GM21576 (cell line): ENCODE measurements around the gene DAB1.

Source experiments
- ATAC-seq: cut with Tn5 transposase; IDR thresholded peaks from one replicate; pipeline ENCODE4 v1.9.1; 2021; ENCODE audit warnings: mild to moderate bottlenecking, moderate library complexity; ENCODE audit not compliant: unreplicated experiment

Gene DAB1

DNA sequence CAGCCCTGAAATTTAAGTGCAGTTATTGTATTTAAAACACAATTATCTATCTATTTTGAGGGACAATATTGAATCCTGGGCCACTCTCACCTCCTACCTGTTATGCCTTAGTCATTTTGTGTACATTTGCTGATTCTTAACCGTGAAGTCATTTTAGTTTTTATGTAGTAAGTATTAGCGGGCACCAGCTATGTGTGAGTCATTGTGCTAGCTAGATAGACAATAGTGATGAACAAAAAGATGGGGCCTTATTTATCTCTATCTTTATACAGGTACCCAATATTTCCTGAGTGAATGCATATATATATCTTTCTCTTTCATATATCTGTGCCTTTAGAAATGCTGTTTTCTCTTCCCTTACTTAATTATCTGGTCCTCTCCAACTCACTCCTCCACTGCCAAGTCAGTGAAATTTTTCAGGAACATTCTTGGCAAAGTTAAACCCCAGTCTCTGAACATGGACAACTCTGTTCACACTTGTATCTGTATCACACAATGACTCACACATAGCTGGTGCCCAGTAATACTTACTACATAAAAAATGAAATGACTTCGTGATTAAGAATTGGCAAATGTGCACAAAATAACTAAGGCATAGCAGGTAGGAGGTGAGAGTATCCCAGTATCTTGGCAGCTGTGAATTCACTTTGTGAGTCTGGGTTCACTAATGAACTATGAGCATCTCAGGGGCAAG lies 292.0 kb downstream of the DAB1 start:
- ATAC-seq: no peak

DNA sequence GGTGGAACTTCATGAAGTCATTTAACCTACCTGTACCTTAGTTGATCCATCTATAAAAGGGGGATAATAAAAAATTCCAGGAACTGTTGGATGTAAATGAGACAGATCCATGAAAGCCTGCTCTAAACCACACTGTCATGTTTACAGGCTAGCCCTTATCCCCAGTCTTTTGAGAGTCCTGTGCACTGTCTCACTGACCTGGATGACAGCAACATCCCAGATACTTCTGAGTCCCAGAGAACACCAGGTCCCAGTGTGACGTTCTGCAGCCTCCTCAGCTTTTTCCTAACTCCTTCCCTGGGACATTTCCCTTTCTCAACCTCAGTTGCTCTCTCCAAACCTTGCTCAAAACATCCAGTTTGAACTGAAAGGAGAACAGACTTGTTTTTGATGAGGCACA lies 292.6 kb downstream of the DAB1 start:
- no peak for ATAC-seq

DNA sequence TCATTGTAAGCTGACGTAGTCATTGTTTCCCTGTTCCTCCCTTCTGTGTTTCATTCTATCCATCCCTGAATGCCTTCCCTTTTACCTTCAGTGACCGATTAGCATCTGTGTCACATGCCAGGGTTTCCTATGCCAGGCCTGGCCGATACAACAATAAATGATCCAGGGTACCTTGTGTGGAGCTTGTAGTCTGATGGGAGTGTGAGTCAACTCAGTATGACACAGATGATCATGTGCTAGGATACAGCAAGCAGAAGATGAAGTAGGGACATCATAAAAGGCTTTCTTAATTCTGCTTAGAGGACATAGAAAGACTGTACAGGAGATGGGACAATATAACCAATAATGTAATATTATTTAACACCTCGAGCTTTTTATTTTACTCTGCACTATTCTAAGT lies 294.0 kb downstream of the DAB1 start:
- ATAC-seq: no peak

DNA sequence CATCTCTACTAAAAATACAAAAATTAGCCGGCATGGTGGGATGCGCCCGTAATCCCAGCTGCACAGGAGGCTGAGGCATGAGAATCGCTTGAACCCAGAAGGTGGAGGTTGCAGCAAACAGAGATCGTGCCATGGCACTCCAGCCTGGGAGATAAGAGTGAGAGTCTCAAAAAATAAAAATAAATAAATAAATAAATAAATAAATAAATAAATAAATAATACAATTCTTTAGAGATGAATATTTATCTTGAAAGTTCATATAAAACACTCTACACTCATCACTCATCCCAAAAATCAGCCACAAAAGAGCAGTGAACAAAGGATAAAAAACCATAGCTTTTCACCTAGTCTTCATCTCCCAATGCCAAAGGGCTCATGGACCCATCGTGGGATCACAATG lies 295.9 kb downstream of the DAB1 start:
- no peak for ATAC-seq

DNA sequence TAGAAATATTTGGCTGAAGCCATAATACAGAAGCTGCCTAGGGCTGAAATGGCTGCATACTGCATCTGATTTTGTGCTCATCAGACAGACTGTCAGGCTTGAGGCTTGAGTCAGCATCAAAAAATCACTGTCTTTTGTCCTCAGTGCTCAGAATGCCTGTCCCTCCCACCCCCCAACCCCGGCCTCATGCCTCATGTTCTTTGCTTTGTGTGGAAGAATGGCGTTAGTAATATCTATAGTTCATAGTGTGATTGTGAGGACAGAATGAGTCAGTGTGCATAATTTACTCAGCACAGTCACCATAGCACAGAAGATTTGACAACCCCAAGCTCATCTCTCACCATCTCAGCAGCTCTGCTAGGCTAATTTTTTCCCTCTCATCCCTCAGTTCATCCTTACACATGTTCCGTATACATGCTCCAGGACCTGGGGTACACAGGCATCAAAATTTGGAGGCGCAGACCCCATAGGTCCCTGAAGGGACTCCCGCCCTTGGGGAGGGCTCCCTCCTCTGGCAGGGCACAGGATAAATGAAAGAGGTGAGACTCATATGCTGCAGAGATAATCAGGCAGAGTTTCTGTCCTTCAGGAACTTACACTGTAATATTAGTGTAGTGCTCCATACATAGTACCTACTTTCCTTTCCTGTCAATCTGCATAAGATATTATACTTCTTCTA lies 299.0 kb downstream of the DAB1 start:
- ATAC-seq: no peak

DNA sequence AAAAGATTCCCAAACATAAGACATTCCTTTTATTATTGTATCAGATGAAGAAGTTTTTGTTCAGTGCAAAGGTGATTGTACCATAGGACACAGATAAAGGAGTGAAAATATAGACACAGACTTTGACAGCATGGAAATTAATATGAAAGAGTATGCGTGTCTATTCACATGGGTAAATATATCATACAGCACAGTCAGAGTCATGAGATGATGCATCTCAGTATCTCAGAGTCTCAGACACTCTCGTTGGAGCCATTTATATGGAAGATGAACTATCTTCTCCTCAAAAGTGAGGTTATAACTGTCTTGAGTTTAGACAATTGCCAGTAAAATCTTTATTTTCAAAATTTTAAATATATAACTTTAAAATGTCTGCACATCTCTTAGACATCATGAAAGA lies 299.7 kb downstream of the DAB1 start:
- ATAC-seq: no peak

DNA sequence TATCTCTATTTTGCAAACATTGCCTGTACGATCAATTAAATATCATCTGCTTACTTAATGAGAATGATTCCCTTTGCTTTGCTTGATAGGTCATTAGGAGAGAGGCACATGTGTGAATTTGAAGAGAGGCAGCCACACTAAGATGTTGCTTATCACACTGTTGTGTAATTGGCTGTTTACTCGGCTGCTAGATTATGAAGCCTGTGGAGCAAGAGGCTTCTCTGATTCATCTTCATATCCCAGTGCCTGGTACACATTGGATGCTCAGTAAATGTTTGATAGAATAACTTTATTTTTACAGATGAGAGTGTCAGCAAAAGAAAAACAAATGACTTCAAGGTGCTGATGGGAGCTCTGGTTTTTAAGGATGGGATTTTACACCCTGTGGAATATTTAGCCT lies 301.8 kb downstream of the DAB1 start:
- ATAC-seq: no peak

DNA sequence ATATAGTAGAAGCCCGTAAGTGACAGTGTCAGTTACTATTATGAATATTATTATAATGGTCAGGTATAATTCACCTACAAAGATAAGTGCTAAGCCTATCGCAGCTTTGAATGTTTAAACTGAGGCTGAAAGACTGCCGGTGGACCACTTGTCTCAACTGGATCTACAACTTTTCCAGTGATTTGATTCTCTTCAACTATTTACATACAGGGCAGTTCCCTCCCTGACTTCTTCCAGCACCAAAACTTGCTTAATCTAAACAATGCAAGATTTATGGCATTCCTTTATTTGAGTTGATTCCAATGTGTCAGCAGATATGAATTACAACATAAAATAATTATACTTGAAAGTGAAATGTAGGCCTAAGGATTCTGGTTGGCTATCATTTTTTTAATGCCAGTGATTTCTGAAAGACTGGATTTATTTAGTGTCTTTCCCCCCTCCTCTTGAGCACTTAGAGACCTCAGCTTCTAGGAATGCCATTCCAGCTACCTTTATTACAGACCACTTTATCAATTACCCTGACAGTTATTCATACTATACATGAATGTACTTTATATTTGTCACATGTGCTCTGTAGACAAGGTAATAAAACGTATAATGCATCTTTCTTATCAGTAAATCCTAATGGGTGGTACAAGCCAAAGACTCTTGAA lies 304.8 kb downstream of the DAB1 start:
- no peak for ATAC-seq

DNA sequence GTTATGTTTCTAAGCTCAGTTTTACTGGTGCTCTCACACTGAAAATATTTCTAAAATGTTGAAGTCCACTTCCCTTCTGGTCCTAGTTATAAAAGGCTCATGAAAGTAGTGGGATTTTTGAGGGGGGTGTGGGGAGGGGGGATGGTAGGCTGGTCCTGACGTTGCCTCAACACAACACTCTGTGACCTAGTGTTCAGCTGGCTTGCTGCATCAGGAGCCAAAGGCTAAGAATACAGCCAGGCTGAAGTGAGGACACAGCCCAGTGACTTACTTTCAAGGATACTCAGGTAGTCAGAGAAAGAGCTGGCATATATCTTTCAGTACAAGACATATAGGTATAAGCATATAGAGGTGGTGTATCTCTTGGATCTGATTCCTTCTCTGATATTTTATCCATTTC lies 306.1 kb downstream of the DAB1 start:
- no peak for ATAC-seq

DNA sequence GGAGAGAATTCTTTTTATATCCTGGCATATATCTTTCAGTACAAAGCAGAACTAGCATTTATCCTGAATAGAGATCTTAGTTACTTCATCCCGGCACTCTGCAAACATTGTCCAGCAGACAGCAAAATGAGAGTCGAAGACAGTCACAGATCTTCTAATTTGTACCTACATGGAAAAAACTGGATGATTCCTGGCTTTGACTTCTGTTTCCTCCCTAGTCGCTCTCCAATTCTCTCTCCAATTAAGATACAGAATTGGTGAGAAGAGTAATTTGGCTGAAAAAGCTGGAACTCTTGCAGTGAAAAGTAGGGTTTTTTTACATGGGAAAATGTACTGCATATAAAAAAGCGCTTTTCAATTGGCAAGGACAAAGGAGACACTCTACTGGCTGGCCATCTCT lies 307.0 kb downstream of the DAB1 start:
- ATAC-seq: no peak

DNA sequence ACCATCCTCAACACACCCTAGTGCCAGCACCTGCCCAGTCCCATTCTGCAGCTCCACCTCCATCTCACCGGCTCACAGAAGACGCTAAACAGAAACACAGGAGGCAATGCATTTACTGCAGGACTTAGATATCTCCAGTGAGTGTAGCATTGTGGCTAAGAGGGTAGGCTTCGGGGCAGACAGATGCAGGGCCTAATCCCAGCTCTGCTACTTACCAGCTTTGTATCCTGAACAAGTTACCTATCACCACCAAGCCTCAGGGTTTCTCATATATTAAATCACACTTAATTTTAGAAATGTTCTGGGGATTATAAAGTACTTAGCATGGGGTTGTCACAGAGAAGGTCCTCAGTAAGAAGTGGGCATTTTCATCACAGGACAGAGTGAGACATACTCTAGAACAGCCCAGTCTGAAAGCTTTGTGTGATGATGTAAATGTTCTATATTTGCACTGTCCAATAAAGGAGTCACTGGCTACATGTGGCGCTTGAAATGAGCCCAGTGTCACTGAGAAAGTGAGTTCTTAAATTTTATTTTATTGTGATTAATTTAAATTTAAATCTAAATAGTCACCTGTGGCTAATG lies 308.7 kb downstream of the DAB1 start:
- no peak for ATAC-seq

DNA sequence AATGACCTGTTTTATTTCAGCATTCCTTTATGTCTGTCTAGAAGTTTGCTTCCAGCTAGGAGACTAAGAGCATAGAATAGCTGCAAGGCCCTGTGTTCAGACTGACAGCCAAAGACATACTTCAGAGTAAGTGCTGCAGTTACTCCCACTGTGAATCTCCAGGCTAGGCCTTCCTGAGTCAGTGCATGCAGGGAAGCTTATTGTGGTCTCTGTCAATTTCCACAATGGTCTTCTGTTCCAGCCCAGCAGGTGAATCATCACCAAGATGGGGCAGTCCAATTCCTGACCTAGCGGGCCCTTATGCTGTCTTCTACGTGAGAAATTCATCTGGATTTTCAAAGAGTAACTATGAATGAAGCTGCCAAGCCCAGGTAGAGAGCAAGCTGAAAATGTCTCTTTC lies 311.7 kb downstream of the DAB1 start:
- no peak for ATAC-seq

DNA sequence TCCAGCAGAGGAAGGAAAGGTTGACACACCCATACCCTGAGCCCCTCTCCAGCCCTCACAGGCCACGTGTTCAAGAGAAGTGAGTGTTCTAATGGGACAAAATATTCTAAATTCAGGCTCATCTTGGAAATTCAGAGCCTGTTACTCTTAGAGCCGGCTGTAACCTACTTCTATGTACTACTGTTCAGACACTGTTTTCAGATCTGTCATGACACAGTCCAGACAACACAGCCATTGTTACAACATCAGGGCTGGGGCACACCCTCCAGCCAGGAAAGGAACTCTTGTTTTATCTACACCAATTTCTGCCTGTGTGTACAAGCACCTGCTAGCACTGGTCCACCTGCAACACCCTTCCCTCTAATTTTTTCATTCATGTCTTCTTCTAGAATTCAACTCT lies 312.7 kb downstream of the DAB1 start:
- ATAC-seq: no peak

DNA sequence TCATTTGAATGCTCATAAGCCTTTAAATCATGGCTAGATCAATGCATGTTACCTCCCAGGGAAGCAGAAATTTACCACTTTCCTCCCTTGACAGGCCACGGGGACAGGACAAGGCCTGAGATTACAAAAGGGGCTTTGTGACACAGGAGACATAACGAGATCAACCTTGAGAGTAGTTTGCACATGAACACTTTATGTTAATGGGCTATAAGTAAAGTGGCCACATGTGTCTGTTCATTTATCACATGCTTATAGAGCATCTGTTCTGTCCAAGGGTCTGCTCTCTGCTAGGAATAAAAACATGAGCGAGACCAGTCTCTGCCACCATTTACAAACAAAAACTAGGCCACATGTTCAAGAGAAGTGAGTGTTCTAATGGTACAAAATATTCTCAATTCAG lies 314.0 kb downstream of the DAB1 start:
- no peak for ATAC-seq

DNA sequence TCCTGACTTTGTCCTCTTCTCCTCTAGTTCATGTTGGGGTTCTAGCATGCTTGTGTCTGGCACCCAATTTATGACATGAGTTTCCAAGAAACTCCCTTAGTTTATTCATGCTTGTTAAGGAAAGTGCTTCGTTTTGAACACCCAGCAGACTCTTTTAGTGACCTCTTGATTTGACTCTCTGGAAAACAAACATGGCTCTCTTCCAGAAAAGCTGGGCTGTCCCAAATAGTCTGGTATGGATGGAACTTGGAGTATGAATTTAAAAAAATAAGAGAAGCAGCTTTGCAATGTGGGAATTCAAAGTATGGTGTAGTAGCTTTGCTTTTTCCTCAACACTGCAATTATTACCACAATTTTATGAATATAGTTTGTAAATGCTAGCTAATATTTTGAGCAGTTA lies 314.6 kb downstream of the DAB1 start:
- no peak for ATAC-seq

DNA sequence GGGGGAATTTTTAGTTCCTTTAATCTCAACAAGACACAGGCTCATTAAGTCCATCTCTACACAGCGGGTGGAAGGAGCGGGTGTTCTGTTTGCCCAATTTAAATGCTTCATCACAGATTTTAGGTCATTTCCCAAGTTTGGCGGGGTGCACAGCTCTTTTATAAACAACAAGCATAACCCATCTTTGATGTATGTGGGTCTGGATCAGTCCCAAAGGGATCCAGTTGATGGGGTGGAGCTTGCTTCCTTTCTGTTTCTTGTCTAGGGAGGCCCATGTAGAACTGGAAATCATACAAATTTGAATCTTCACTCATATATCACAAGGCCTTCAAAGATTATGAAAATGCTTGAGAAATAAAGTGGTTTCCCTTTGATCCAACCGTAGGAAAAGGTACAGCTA lies 317.6 kb downstream of the DAB1 start:
- no peak for ATAC-seq

DNA sequence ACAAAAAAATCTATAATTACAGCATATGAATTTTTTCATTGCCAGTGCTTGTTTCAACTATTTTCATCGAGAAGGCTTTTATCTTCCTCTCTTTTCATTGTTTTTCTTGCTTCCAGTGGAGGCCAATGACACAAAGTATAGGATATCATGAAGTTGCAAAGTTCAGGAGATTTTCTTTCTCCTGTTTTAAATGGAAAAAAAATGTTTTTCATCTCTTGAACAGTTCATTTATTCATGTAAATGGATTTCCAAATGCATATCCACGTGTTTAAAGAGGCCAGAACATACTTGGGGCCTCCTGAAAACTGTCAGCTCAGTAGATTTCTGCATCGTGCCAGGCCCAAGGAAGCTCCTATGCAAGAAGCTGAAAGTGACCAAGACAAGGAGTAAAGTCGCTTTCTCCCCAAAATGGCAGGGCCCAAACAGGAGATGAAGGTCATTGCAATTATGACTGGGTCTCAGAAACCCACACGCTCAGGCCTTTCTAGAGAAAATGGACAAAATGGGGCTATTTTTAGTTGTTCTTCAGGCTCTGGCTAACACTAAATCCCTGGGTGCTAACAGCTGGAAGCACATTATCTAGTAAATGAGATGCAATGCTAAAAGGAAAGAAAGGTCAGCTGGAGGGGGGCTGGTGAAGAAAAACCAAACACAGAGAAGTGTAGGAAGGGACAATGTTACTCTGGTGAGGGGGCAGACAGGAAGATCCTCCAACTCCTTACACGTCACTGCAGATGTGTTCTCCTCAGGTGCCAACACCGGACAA lies 321.1 kb downstream of the DAB1 start:
- no peak for ATAC-seq

DNA sequence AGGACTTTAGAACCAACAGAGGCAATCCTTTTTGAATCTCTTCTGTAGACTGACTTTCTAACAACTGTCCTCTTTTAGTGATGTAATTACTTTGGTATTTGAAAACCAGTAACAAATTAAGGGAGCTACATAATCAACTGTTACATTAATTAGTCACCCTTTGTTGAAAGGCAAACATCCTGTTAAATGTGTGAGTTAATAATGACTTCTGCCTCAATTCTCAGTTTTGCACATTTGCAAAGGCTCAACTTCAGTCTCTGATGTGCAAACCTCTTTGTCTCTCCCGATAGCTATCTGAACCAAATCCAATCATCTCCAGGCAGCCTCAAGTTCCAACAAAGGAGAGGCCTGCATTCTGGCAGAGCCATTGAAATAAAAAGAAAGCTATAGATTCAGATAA lies 322.7 kb downstream of the DAB1 start:
- ATAC-seq: no peak

DNA sequence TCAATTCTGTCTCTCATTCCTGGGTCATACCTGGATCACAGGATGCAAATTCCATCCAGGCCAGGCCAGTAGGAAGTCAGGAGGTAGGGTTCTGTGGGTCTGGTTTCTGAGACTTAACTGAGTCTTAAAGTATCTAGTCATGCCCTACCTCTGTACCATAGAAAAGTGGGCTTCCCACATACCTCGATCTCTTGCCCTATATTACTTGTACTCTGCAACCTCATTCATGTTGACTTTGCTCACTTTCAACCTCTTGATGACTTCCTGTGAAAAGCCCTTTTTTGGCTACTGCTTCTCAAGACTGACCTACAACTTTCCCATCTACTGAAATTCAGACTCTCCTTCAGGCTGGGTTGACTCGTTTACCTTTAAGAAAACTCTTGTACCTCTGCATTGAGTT lies 329.1 kb downstream of the DAB1 start:
- ATAC-seq: no peak

DNA sequence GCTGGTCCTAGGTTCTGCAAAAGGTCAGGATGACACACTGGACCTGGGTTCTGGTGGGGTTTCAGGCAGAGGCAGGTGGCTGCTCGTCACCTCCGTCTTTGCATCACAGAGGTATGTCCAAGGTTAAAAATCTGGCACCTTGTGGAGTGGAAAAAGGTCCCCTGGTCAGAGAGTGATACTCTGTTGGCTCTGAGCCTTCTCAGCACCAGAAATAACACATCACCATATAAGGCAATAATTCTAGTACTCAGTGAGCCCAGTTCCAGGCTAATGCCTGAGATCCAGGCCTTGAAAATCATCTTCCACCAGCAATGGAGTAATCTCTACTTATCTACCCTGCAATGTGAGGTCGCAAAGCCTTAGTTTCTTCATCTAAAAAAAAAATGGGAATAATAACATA lies 330.7 kb downstream of the DAB1 start:
- no peak for ATAC-seq

DNA sequence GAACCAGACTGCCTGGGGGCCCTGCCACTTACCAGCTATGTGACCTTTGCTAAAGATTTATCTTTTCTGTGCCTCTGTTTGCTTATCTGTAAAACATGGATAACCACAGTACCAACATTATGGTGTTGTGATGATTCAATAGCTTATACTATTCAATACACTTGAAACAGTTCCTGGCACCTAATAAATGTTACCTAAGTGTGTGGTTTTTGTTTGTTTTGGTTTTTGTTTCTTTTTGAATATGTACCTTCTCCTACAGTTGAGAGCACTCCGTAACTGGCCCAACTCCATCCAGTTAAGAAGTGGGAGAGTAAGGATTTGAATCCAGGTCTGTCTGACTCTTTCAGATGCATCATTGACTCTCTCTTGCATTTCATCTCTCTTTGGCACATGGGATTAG lies 332.2 kb downstream of the DAB1 start:
- no peak for ATAC-seq
